ENCODE results near the gene PLA2G4F.

DNA sequence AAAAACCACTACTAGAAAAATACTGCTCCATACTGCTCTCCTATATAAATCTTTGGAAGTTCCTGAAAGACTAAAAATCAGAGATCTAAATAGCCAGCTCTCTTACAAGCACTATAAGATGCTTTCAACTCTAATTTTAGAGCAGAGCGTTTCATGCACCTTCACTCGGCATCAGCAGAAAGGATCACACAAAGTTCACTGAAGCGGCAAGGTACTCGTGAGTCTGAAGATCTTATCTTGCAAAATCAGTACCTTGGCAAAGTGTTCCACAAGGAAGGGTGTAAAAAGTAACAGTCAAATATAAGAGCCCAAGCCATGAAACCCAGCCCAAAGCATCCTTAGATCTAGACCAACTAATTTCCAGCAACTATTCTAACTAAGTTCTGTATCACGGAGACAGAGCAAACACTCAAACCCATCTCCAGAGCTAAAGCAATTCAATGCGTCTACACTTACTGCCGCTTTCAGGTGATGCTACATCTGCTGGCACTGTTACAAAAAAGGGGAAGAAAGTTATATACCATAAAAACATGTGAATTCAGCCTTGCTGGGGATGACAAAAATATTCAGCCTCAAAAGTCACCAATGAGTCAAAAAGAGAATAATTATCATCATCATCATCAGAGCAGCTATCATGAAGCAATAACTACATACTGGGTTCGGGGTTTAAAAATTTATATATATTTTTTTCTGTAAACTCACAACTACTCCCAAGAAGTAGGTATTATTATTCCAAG lies 35.3 kb upstream of the PLA2G4F start:
- TF ChIP-seq, protein P1, sequence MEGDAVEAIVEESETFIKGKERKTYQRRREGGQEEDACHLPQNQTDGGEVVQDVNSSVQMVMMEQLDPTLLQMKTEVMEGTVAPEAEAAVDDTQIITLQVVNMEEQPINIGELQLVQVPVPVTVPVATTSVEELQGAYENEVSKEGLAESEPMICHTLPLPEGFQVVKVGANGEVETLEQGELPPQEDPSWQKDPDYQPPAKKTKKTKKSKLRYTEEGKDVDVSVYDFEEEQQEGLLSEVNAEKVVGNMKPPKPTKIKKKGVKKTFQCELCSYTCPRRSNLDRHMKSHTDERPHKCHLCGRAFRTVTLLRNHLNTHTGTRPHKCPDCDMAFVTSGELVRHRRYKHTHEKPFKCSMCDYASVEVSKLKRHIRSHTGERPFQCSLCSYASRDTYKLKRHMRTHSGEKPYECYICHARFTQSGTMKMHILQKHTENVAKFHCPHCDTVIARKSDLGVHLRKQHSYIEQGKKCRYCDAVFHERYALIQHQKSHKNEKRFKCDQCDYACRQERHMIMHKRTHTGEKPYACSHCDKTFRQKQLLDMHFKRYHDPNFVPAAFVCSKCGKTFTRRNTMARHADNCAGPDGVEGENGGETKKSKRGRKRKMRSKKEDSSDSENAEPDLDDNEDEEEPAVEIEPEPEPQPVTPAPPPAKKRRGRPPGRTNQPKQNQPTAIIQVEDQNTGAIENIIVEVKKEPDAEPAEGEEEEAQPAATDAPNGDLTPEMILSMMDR (IDR thresholded peaks at IDR 0.05; ENCODE audit: low read length): no peak
- no peak for TF ChIP-seq EZH2 (IDR thresholded peaks at IDR 0.05; ENCODE audit: borderline replicate concordance, low read length)

Measured in OCI-LY1 (cell line).